ENCODE results near the gene PRKCE.

PRKCE gene

DNA sequence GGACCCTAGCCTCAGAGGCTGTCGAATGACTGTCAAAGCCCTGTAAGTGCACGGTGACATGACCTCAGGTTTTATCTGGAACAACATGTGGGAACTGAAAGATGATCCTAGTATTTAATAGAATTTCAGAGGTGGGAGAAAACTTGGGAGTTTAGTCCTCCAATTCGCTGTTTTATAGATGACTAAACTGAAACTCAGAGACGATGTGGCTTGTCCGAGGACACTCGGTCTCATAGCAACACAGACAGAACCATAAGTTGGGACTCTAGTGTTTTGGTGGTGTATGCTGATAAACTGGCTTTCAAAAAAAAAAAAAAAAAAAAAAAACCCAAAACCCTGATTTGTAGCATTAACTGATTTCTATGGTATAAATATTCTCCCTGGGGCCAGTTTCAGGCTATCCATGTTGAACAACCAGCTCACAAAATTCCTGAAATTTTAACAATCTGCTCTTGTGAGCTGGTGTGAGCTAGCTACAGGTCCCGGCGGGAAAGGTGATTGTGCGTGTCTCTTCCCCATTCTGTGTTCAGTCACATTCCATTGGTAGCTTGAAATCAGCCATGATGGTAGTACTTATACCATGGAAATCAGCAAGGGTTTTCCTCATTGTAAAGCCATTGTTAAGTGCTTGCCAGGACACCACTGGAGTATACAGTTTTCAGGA lies 450.2 kb downstream of the PRKCE start:
- no peak for DNase-seq
- TF ChIP-seq, protein P1, sequence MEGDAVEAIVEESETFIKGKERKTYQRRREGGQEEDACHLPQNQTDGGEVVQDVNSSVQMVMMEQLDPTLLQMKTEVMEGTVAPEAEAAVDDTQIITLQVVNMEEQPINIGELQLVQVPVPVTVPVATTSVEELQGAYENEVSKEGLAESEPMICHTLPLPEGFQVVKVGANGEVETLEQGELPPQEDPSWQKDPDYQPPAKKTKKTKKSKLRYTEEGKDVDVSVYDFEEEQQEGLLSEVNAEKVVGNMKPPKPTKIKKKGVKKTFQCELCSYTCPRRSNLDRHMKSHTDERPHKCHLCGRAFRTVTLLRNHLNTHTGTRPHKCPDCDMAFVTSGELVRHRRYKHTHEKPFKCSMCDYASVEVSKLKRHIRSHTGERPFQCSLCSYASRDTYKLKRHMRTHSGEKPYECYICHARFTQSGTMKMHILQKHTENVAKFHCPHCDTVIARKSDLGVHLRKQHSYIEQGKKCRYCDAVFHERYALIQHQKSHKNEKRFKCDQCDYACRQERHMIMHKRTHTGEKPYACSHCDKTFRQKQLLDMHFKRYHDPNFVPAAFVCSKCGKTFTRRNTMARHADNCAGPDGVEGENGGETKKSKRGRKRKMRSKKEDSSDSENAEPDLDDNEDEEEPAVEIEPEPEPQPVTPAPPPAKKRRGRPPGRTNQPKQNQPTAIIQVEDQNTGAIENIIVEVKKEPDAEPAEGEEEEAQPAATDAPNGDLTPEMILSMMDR (IDR thresholded peaks at IDR 0.05; ENCODE audit: low read depth, low read length), result no peak

DNA sequence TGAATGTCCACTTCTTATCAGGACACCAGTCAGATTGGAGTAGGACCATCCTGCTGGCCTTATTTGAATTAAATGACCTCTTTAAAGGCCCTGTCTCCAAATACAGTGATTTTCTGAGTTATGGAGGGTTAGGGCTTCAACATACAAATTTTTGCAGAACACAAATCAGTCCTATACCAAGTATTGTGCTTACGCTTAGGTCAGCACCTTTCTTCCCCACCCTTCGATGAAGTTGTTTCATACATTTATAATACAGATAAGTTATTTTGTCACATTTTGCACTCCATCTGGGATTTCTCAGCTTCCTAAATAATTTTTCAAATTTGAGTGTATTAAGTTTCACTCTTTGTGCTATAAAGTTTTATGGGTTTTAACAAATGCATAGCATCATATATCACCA lies 455.2 kb downstream of the PRKCE start:
- no peaks in the 10 kb centered on the region for H3K4me1 ChIP-seq
- no peaks in the 10 kb centered on the region for H3K9me3 ChIP-seq
- H3K27me3 ChIP-seq, result no peaks in the 10 kb centered on the region
- H3K36me3 ChIP-seq, result peaks cover 5% of the 10 kb centered on the region
- TF ChIP-seq, protein P1 (IDR thresholded peaks at IDR 0.05; ENCODE audit: low read depth, low read length), result no peak
- no peak overlapping the region for H3K4me3 ChIP-seq (ENCODE audit: low read depth, low read length)
- DNase-seq, result no peak

More for the DNA sequence above, 450.2 kb downstream of the PRKCE start:
- H3K27me3 ChIP-seq, result no peaks in the 10 kb centered on the region
- no peak overlapping the region for H3K4me3 ChIP-seq (ENCODE audit: low read depth, low read length)
- peaks cover 8% of the 10 kb centered on the region for H3K36me3 ChIP-seq
- H3K4me1 ChIP-seq, result no peaks in the 10 kb centered on the region
- H3K9me3 ChIP-seq, result no peaks in the 10 kb centered on the region

DNA sequence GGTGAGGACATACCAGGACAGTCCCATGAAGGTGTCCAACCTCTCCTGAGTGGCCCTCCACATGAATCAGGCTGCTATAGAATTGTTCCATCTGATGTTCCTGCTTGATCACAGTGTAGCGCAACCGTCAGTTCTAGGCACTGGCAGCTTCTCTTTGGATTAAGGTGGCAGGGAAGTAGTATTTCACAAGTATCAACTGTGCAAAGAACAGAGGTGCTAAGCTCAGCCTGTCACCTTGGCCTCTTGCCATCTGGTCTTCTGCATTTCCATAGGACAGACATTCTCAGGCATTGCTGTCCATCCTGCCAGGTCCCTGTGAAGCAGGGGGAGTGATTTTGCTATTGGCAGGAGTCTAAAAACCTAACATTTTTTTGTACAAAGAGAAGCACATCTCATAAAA lies 463.5 kb downstream of the PRKCE start:
- H3K9me3 ChIP-seq, result no peaks in the 10 kb centered on the region
- H3K4me1 ChIP-seq, result no peaks in the 10 kb centered on the region; the same call in 1 of the 2 replicates
- H3K4me3 ChIP-seq (ENCODE audit: low read depth, low read length), result no peak overlapping the region
- H3K27me3 ChIP-seq, result no peaks in the 10 kb centered on the region
- H3K36me3 ChIP-seq, result no peaks in the 10 kb centered on the region; the same call in 1 of the 2 replicates
- peak; percentile 14 for DNase-seq
- TF ChIP-seq, protein P1 (IDR thresholded peaks at IDR 0.05; ENCODE audit: low read depth, low read length), result no peak

GRCh38 chr2:46116150-46116549 lies 464.7 kb downstream of the PRKCE start:
- Histone ChIP-seq H3K27me3 (no peaks in the 10 kb centered on the region), H3K36me3 (no peaks in the 10 kb centered on the region; the same call in 1 of the 2 replicates), H3K4me1 (no peaks in the 10 kb centered on the region; the same call in 1 of the 2 replicates), H3K9me3 (no peaks in the 10 kb centered on the region), H3K4me3 (ENCODE audit: low read depth, low read length) (no peak overlapping the region)
- TF ChIP-seq, protein P1 (IDR thresholded peaks at IDR 0.05; ENCODE audit: low read depth, low read length), result no peak
- DNase-seq, result no peak

- H3K4me3 ChIP-seq (ENCODE audit: low read depth, low read length), result no peak overlapping the region
- TF ChIP-seq, protein P1 (IDR thresholded peaks at IDR 0.05; ENCODE audit: low read depth, low read length), result no peak
- H3K27me3 ChIP-seq, result no peaks in the 10 kb centered on the region
- H3K9me3 ChIP-seq, result no peaks in the 10 kb centered on the region
- DNase-seq, result no peak
- H3K36me3 ChIP-seq, result no peaks in the 10 kb centered on the region; the same call in 1 of the 2 replicates
- no peaks in the 10 kb centered on the region; the same call in 1 of the 2 replicates for H3K4me1 ChIP-seq
These were observed 465.1 kb downstream of the PRKCE start for GRCh38 chr2:46116553-46116991.

GRCh38 chr2:46117379-46117778 lies 465.9 kb downstream of the PRKCE start:
- H3K36me3 ChIP-seq, result no peaks in the 10 kb centered on the region; the same call in 1 of the 2 replicates
- TF ChIP-seq, protein P1 (IDR thresholded peaks at IDR 0.05; ENCODE audit: low read depth, low read length), result no peak
- DNase-seq, result no peak

More at GRCh38 chr2:46117379-46117778, 465.9 kb downstream of the PRKCE start:
- Histone ChIP-seq H3K27me3 (no peaks in the 10 kb centered on the region), H3K4me1 (no peaks in the 10 kb centered on the region; the same call in 1 of the 2 replicates), H3K4me3 (ENCODE audit: low read depth, low read length) (no peak overlapping the region), H3K9me3 (no peaks in the 10 kb centered on the region)

Data from BE2C (cell line).